Cardiac muscle cell (in vitro differentiated cells and primary cell): ENCODE measurements around the gene ARHGAP15. TPM values are rescaled to one million over a fixed set of nuclear protein-coding genes. Genes with fewer than 3 reads are reported as not detected.

Experiments used
- DNase-seq, 2 donors: peaks; one replicate each; pipeline versions ENCODE4 v3.0.0 to v3.0.0-alpha.2; 2010 to 2017; ENCODE audit warnings: low read depth in 1 of 2, low spot score in 1 of 2
- H3K27ac ChIP-seq: fragments of 200-600 bp; sonication (generic); 2 replicates; pipeline ENCODE4 v1.5.1; 2016
- H3K27me3 ChIP-seq: fragments of 200-600 bp; sonication (generic); 2 replicates; pipeline ENCODE4 v1.6.0; 2016; ENCODE audit warnings: control low read depth
- H3K36me3 ChIP-seq: fragments of 200-600 bp; sonication (generic); 2 replicates; pipeline ENCODE4 v1.5.1; 2016; ENCODE audit warnings: control low read depth
- H3K4me1 ChIP-seq: fragments of 200-600 bp; sonication (generic); 2 replicates; pipeline ENCODE4 v1.8.1; 2017; ENCODE audit warnings: low read depth, mild to moderate bottlenecking, mixed run types
- H3K4me3 ChIP-seq: fragments of 200-600 bp; sonication (generic); 2 replicates; pipeline ENCODE4 v1.5.1; 2016; ENCODE audit warnings: mild to moderate bottlenecking
- H3K9me3 ChIP-seq: fragments of 200-600 bp; sonication (generic); 2 replicates; pipeline ENCODE4 v1.5.1; 2017; ENCODE audit warnings: low read depth, mild to moderate bottlenecking, control low read depth
- CTCF ChIP-seq: IDR thresholded peaks from 2 replicates; pipeline ENCODE4 v1.5.1; 2012; ENCODE audit warnings: low read depth, mild to moderate bottlenecking, low read length
- polyA plus RNA-seq: library from polyadenylated mRNA; unstranded; fragments of >200 nt; fragmentation: Nextera tagmentation; extraction: Ambion mirVana; gene quantifications from 2 replicates; pipeline ENCODE4 v1.2.1, GENCODE V29; 2016
- total RNA-seq: library from RNA; depleted of rRNA; stranded (reverse); fragments of >200 nt; gene quantifications from 2 replicates; pipeline ENCODE4 v1.2.3, GENCODE V29; 2016

The ARHGAP15 gene
- total and polyA plus RNA-seq, 2 experiments from 2014 or later = not detected

- Histone ChIP-seq H3K27ac (no peak overlapping the region), H3K4me1 (no peaks in the 10 kb centered on the region), H3K36me3 (no peaks in the 10 kb centered on the region), H3K27me3 (no peaks in the 10 kb centered on the region), H3K9me3 (no peaks in the 10 kb centered on the region), H3K4me3 (no peak overlapping the region)
- DNase-seq = peak in 1 of 2 donors; percentile 25
- TF ChIP-seq CTCF = no peak
These were observed 353.1 kb downstream of the ARHGAP15 start for GRCh38 chr2:143482316-143482715.

- H3K4me1 ChIP-seq = no peaks in the 10 kb centered on the region
- DNase-seq = peak in 1 of 2 donors; percentile 33
- H3K27me3 ChIP-seq = no peaks in the 10 kb centered on the region
- no peaks in the 10 kb centered on the region for H3K9me3 ChIP-seq
- H3K36me3 ChIP-seq = no peaks in the 10 kb centered on the region
- no peak for TF ChIP-seq CTCF
- H3K27ac ChIP-seq = no peak overlapping the region
- H3K4me3 ChIP-seq = no peak overlapping the region
These were observed 353.6 kb downstream of the ARHGAP15 start for GRCh38 chr2:143482771-143483170.

- no peaks in the 10 kb centered on the region for H3K27me3 ChIP-seq
- H3K4me1 ChIP-seq = no peaks in the 10 kb centered on the region
- DNase-seq = no peak
- H3K36me3 ChIP-seq = no peaks in the 10 kb centered on the region
- TF ChIP-seq CTCF = no peak
- no peak overlapping the region for H3K27ac ChIP-seq
- H3K4me3 ChIP-seq = no peak overlapping the region
- no peaks in the 10 kb centered on the region for H3K9me3 ChIP-seq
These were observed 357.8 kb downstream of the ARHGAP15 start for GRCh38 chr2:143486976-143487375.

- Histone ChIP-seq H3K36me3 (no peaks in the 10 kb centered on the region), H3K4me1 (no peaks in the 10 kb centered on the region), H3K27me3 (no peaks in the 10 kb centered on the region), H3K9me3 (no peaks in the 10 kb centered on the region), H3K27ac (no peak overlapping the region), H3K4me3 (no peak overlapping the region)
- peak in 1 of 2 donors; percentile 87 for DNase-seq
- no peak for TF ChIP-seq CTCF
These were observed 359.9 kb downstream of the ARHGAP15 start for GRCh38 chr2:143489145-143489544.

- no peak for DNase-seq
- Histone ChIP-seq H3K27ac (no peak overlapping the region), H3K36me3 (no peaks in the 10 kb centered on the region), H3K4me3 (no peak overlapping the region), H3K9me3 (no peaks in the 10 kb centered on the region), H3K4me1 (no peaks in the 10 kb centered on the region), H3K27me3 (no peaks in the 10 kb centered on the region)
- no peak for TF ChIP-seq CTCF
These were observed 361.9 kb downstream of the ARHGAP15 start for GRCh38 chr2:143491131-143491530.

GRCh38 chr2:143493339-143493738 is 364.1 kb downstream of the ARHGAP15 start:
- no peak for TF ChIP-seq CTCF

More at GRCh38 chr2:143493339-143493738, 364.1 kb downstream of the ARHGAP15 start:
- no peaks in the 10 kb centered on the region for H3K4me1 ChIP-seq
- H3K4me3 ChIP-seq = no peak overlapping the region
- no peaks in the 10 kb centered on the region for H3K27me3 ChIP-seq
- DNase-seq = no peak
- no peaks in the 10 kb centered on the region for H3K9me3 ChIP-seq
- H3K27ac ChIP-seq = no peak overlapping the region
- H3K36me3 ChIP-seq = no peaks in the 10 kb centered on the region
